ENCODE measurements around the gene JAML. TPM values are rescaled to one million over a fixed set of nuclear protein-coding genes. Genes with fewer than 3 reads are reported as not detected.
A peak's percentile ranks its signal among the peaks of the same experiment; 100 is the strongest.

JAML gene
- total and polyA plus RNA-seq, 9 of the 15 experiments (the other 6 are each of a cell fraction or from before 2014, with no cell fraction given) = 0.05 to 0.32 (median 0.22) TPM; not detected in 4

DNA sequence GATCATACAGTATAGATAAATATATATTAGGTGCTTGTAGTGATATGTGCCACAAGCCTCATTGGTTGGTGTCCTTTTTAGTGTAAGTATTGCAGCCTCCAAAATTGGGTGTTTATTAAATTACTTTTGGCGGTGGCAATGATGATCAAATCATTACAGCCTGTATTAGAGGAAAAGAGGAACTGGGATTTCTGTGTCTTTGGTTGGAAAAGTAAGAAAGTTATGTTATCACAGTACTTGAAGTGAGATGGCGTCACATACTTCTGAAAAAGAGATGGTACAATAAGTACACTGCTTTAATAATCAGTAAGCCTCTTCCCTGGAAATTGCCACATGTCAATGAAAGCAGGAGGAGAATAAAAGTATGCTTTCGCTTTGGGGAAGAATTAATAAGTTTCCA is 27.9 kb upstream of the JAML start:
- no peak for ATAC-seq
- TF ChIP-seq SPI1 (IDR thresholded peaks at IDR 0.05; ENCODE audit: borderline replicate concordance, low read depth, low read length) (peak; percentile 64; the same call in 1 of the 2 replicates), RHOXF2B (CRISPR knock-in tag; conservative IDR thresholded peaks at IDR 0.05) (no peak), ZBED1 (IDR thresholded peaks at IDR 0.05) (no peak), ZNF354B (CRISPR knock-in tag; IDR thresholded peaks at IDR 0.05) (no peak), MAX (CRISPR knock-in tag; IDR thresholded peaks at IDR 0.05) (no peak), ZNF146 (CRISPR knock-in tag; IDR thresholded peaks at IDR 0.05; ENCODE audit: unreplicated experiment) (no peak), KAT7 (CRISPR knock-in tag; IDR thresholded peaks at IDR 0.05; ENCODE audit: borderline replicate concordance) (no peak), DACH1 (IDR thresholded peaks at IDR 0.05; ENCODE audit: partially characterized antibody) (no peak), GTF2E2 (tag; IDR thresholded peaks at IDR 0.05) (0 out of 2 replicates have a peak, but pooled peaks have one; percentile 2)
- TF ChIP-seq, protein P1, sequence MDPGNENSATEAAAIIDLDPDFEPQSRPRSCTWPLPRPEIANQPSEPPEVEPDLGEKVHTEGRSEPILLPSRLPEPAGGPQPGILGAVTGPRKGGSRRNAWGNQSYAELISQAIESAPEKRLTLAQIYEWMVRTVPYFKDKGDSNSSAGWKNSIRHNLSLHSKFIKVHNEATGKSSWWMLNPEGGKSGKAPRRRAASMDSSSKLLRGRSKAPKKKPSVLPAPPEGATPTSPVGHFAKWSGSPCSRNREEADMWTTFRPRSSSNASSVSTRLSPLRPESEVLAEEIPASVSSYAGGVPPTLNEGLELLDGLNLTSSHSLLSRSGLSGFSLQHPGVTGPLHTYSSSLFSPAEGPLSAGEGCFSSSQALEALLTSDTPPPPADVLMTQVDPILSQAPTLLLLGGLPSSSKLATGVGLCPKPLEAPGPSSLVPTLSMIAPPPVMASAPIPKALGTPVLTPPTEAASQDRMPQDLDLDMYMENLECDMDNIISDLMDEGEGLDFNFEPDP (CRISPR knock-in tag; IDR thresholded peaks at IDR 0.05) = no peak
- TF ChIP-seq, protein P2, sequence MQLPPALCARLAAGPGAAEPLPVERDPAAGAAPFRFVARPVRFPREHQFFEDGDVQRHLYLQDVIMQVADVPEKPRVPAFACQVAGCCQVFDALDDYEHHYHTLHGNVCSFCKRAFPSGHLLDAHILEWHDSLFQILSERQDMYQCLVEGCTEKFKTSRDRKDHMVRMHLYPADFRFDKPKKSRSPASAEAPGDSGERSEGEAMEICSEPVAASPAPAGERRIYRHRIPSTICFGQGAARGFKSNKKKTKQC (CRISPR knock-in tag; IDR thresholded peaks at IDR 0.05) = no peak
- Histone ChIP-seq H3K36me3 (ENCODE audit: control insufficient read depth, insufficient read depth, low read length) (no peaks in the 10 kb centered on the region), H3K9me1 (ENCODE audit: control insufficient read depth, insufficient read depth, low read length) (no peaks in the 10 kb centered on the region), H3K27me3 (ENCODE audit: control insufficient read depth in 2 of 2, insufficient read depth in 2 of 2, low read length in 2 of 2) (no peaks in the 10 kb centered on the region; a peak in 1 of 5 replicates), H3K4me2 (ENCODE audit: insufficient read depth, low read length) (peak overlapping the region; percentile 94; the same call in 1 of the 2 replicates), H3K79me2 (ENCODE audit: control insufficient read depth, insufficient read depth, low read length) (no peaks in the 10 kb centered on the region), H3K4me3 (no peak overlapping the region), H2AFZ (ENCODE audit: low read depth, low read length) (peak overlapping the region; percentile 100), H3K9me3 (replicated peaks; ENCODE audit: control insufficient read depth, insufficient read depth, low read depth, low read length) (no peaks in the 10 kb centered on the region; the same call in 1 of the 2 replicates), H3K9ac (ENCODE audit: insufficient read depth in 1 of 2, low read depth in 2 of 2, low read length in 2 of 2) (no peak overlapping the region), H4K20me1 (replicated peaks; ENCODE audit: control insufficient read depth, insufficient read depth, low read length) (no peaks in the 10 kb centered on the region), H3K27ac (ENCODE audit: extremely low read depth, low read depth, low read length) (no peak overlapping the region), H3K4me1 (replicated peaks in 1 of 2; ENCODE audit: control insufficient read depth in 2 of 2, insufficient read depth in 2 of 2, low read length in 2 of 2) (peaks cover 0 to 3% of the 10 kb centered on the region in 2 experiments; a peak in 1 of 5 replicates)
- intact Hi-C loops (cut with micrococcal nuclease) = no loop called here
- in situ Hi-C loops (cut with MboI) = no loop called here
- BruUV-seq (replicated peaks) = no TSS peak
- POLR2A ChIA-PET = interaction anchor here (0.6 to 1.3 kb wide), 2 partner anchors 11 kb away, joined by 3 to 5 read pairs; partner anchors contain the start of gene MPZL2
- FAIRE-seq = no peak
- WGBS (ENCODE audit: insufficient coverage, low coverage, missing lambda C conversion rate) = 56% methylated on average over 3 of the region's 3 CpGs
- CTCF ChIA-PET (ENCODE audit: low intra/inter-chr PET ratio) = no interaction called here
- DNase-seq (ENCODE audit: extremely low read depth in 1 of 4, low spot score in 3 of 4) = no peak
